NOMO-1 treated with dmso at 0.1 percent for 144 hours (cell line): ENCODE data around the gene MYH7.

Experiments used
- DNase-seq: peaks from one replicate; lab custom pipeline; 2025; ENCODE audit not compliant: unreplicated experiment; lab: John Stamatoyannopoulos, UW

Gene MYH7

GRCh38 chr14:23375527-23376251 lies 59.8 kb downstream of the MYH7 start:
- no peak for DNase-seq

GRCh38 chr14:23373041-23373440 lies 62.4 kb downstream of the MYH7 start:
- DNase-seq: no peak

GRCh38 chr14:23372509-23372908 lies 63.0 kb downstream of the MYH7 start, which contains the start of gene IL25:
Gene IL25 (plus strand): TSS chr14:23372809.
- no peak for DNase-seq

- no peak for DNase-seq
Measured at GRCh38 chr14:23371865-23372264, 63.6 kb downstream of the MYH7 start.

- DNase-seq: no peak
Measured at GRCh38 chr14:23370221-23370620, 65.2 kb downstream of the MYH7 start.

- DNase-seq: no peak
Measured at GRCh38 chr14:23366426-23366921, 69.0 kb downstream of the MYH7 start.

GRCh38 chr14:23365732-23366425 lies 69.6 kb downstream of the MYH7 start:
- DNase-seq: no peak

GRCh38 chr14:23365036-23365731 lies 70.3 kb downstream of the MYH7 start, which contains the start of gene EFS:
Gene EFS (minus strand): TSS chr14:23365172. CDS start chr14:23365025, 147 bp downstream.
- no peak for DNase-seq

- no peak for DNase-seq
Measured at GRCh38 chr14:23364164-23365035, 71.1 kb downstream of the MYH7 start.
